Caco-2 (cell line): ENCODE measurements around the gene REEP6. TPM values are rescaled to one million over a fixed set of nuclear protein-coding genes. Genes with fewer than 3 reads are reported as not detected.
"Not testable (repeated sequence)": the region's sequence is repeated elsewhere in the genome, so short reads cannot be mapped to it uniquely, and the experiment has no call there.

Experiments
- BruUV-seq: library from RNA; stranded (reverse); fragments of 400-500 nt; replicated peaks from 2 replicates; lab custom pipeline; 2021; lab: Mats Ljungman, UMichigan
- CTCF ChIA-PET: fragments of 300-600 bp; sonication (Branson Sonifier 250); formaldehyde crosslinking; loops from one replicate; lab custom pipeline; 2022; ENCODE audit warnings: antibody characterized with exemption; lab: Charles Lee
- POLR2A ChIA-PET: fragments of 300-600 bp; sonication (Branson Sonifier 250); formaldehyde crosslinking; loops from one replicate; lab custom pipeline; 2022; ENCODE audit warnings: antibody characterized with exemption; lab: Charles Lee
- DNase-seq, 2 experiments: peaks; one replicate each; pipeline versions ENCODE4 v3.0.0 to v3.0.0-alpha.2; 2020 to 2022
- H3K27me3 ChIP-seq: replicated peaks from 2 replicates; pipeline ENCODE4 v1.6.0; 2011; ENCODE audit warnings: low read length; ENCODE audit not compliant: control insufficient read depth, insufficient read depth
- H3K36me3 ChIP-seq: 2 replicates; pipeline ENCODE4 v1.5.1; 2011; ENCODE audit warnings: low read length; ENCODE audit not compliant: control insufficient read depth, insufficient read depth
- H3K4me1 ChIP-seq: fragments of 250-450 bp; sonication (Bioruptor Pico); 2 replicates; pipeline ENCODE4 v1.5.1; 2020; ENCODE audit warnings: mild to moderate bottlenecking
- H3K4me3 ChIP-seq: 2 replicates; pipeline ENCODE4 v1.5.1; 2011; ENCODE audit warnings: low read depth, mild to moderate bottlenecking, control low read depth, low read length
- H3K9me3 ChIP-seq: fragments of 250-450 bp; sonication (Bioruptor Pico); 2 replicates; pipeline ENCODE4 v1.5.1; 2020; ENCODE audit warnings: mild to moderate bottlenecking, moderate library complexity
- H3K27ac Mint-ChIP-seq: one replicate; pipeline ENCODE4 v1.8.0; 2022; ENCODE audit warnings: mixed read lengths; ENCODE audit not compliant: unreplicated experiment
- H3K27me3 Mint-ChIP-seq: one replicate; pipeline ENCODE4 v1.8.0; 2022; ENCODE audit warnings: mixed read lengths; ENCODE audit not compliant: insufficient read depth, unreplicated experiment
- H3K36me3 Mint-ChIP-seq: one replicate; pipeline ENCODE4 v1.8.0; 2022; ENCODE audit warnings: mild to moderate bottlenecking, mixed read lengths; ENCODE audit not compliant: insufficient read depth, unreplicated experiment
- H3K4me1 Mint-ChIP-seq: one replicate; pipeline ENCODE4 v1.8.0; 2022; ENCODE audit warnings: low read depth, mixed read lengths; ENCODE audit not compliant: unreplicated experiment
- H3K4me3 Mint-ChIP-seq: one replicate; pipeline ENCODE4 v1.8.0; 2022; ENCODE audit warnings: mild to moderate bottlenecking, moderate library complexity, mixed read lengths; ENCODE audit not compliant: unreplicated experiment
- H3K9me3 Mint-ChIP-seq: one replicate; pipeline ENCODE4 v1.8.0; 2022; ENCODE audit warnings: mixed read lengths; ENCODE audit not compliant: unreplicated experiment
- intact Hi-C: fragments of 100-400 bp; cut with micrococcal nuclease; formaldehyde crosslinking; loops from one replicate; pipeline ENCODE4 v1.10.0; 2022; ENCODE audit not compliant: unreplicated experiment
- total RNA-seq: library from RNA; stranded (reverse); gene quantifications from 2 replicates; pipeline ENCODE4 v1.2.3, GENCODE V29; 2022
- TF ChIP-seq, protein P1 (sequence below), 2 experiments: fragments of 200-600 bp in 1 of 2; IDR thresholded peaks; 1 replicate in 1 of 2; 2 replicates in 1 of 2; pipeline versions ENCODE4 v1.5.1 to v1.8.0; 2011 to 2022; ENCODE audit warnings: antibody characterized with exemption in 1 of 2, control low read depth in 1 of 2, inconsistent platforms in 1 of 2, low read depth in 1 of 2, low read length in 1 of 2, mild to moderate bottlenecking in 1 of 2, moderate library complexity in 1 of 2; ENCODE audit not compliant: insufficient read depth in 1 of 2, severe bottlenecking in 1 of 2, unreplicated experiment in 1 of 2

REEP6 gene
- total RNA-seq, 1 experiment from 2014 or later: 50.2 TPM

DNA sequence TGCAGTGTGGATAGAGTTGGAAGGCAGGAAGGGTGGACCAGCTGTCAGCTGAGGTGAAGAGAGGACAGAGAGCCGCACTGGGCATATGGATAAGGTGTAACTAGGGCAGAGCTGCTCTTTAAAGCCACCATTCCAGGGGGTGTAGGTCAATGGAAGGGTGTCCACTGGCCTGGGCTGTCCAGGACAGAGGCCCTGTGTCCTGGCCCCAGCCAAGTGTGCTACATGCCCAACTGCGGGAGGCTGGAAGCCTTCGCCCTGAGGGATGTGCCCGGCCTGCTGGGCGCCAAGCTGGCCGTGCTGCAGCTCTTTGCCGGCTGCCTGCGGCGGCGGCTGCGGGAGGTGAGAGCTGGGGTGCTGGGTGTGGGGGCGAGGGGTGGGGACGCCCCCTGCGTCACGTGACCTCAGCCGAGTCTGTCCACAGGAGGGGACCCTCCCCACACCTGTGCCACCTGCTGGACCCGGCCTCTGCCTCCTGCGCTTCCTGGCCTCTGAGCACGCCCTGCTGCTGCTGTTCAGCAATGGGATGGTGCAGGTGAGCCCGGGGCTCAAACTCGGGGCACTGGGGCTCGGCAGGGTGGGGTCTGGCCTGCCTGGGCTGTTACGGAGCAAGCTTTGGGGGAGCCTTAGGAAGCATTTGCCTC lies 42.6 kb downstream of the REEP6 start:
- H3K36me3 Mint-ChIP-seq: peaks cover 5% of the 10 kb centered on the region
- ChIA-PET POLR2A (interaction anchor here (0.6 kb wide), 1 partner anchor 199 kb away, joined by 7 read pairs; no protein-coding TSS in a partner anchor), CTCF (no interaction called here)
- no peaks in the 10 kb centered on the region for H3K9me3 Mint-ChIP-seq
- no peaks in the 10 kb centered on the region for H3K27me3 Mint-ChIP-seq
- no peak overlapping the region for H3K27ac Mint-ChIP-seq
- no peak overlapping the region for H3K4me3 Mint-ChIP-seq
- H3K36me3 ChIP-seq: no peaks in the 10 kb centered on the region
- no peaks in the 10 kb centered on the region for H3K4me1 ChIP-seq
- H3K27me3 ChIP-seq: no peaks in the 10 kb centered on the region
- TF ChIP-seq, protein P1, sequence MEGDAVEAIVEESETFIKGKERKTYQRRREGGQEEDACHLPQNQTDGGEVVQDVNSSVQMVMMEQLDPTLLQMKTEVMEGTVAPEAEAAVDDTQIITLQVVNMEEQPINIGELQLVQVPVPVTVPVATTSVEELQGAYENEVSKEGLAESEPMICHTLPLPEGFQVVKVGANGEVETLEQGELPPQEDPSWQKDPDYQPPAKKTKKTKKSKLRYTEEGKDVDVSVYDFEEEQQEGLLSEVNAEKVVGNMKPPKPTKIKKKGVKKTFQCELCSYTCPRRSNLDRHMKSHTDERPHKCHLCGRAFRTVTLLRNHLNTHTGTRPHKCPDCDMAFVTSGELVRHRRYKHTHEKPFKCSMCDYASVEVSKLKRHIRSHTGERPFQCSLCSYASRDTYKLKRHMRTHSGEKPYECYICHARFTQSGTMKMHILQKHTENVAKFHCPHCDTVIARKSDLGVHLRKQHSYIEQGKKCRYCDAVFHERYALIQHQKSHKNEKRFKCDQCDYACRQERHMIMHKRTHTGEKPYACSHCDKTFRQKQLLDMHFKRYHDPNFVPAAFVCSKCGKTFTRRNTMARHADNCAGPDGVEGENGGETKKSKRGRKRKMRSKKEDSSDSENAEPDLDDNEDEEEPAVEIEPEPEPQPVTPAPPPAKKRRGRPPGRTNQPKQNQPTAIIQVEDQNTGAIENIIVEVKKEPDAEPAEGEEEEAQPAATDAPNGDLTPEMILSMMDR (IDR thresholded peaks at IDR 0.05; ENCODE audit: insufficient read depth in 1 of 2, low read depth in 1 of 2, low read length in 1 of 2, severe bottlenecking in 1 of 2, unreplicated experiment in 1 of 2): no peak
- H3K4me3 ChIP-seq: no peak overlapping the region
- no peak for DNase-seq
- no peaks in the 10 kb centered on the region for H3K9me3 ChIP-seq
- no TSS peak for BruUV-seq
- no peaks in the 10 kb centered on the region for H3K4me1 Mint-ChIP-seq
- intact Hi-C loops: no loop called here

DNA sequence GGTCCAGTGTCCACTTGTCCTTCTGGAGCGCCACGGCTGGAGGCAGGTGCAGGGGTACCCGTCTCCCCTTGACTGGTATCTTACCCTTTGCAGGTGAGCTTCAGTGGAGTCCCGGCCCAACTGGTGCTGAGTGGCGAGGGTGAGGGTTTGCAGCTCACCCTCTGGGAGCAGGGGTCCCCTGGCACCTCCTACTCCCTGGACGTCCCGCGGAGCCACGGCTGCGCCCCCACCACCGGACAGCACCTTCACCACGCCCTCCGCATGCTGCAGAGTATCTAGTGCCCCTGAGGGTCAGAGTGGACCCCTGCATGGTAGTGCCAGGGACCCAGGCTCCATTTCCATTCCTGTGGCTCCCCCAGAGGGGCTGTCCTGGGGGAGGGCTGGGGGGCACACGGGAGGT lies 44.0 kb downstream of the REEP6 start:
- peaks cover 5% of the 10 kb centered on the region for H3K36me3 Mint-ChIP-seq
- no peaks in the 10 kb centered on the region for H3K27me3 Mint-ChIP-seq
- H3K4me1 Mint-ChIP-seq: no peaks in the 10 kb centered on the region
- H3K4me3 ChIP-seq: no peak overlapping the region
- DNase-seq: no peak
- H3K4me1 ChIP-seq: no peaks in the 10 kb centered on the region
- intact Hi-C loops: no loop called here
- TF ChIP-seq, protein P1 (IDR thresholded peaks at IDR 0.05; ENCODE audit: insufficient read depth in 1 of 2, low read depth in 1 of 2, low read length in 1 of 2, severe bottlenecking in 1 of 2, unreplicated experiment in 1 of 2): no peak
- no peak overlapping the region for H3K27ac Mint-ChIP-seq
- no peak overlapping the region for H3K4me3 Mint-ChIP-seq
- H3K27me3 ChIP-seq: no peaks in the 10 kb centered on the region
- POLR2A ChIA-PET: no interaction called here
- no peaks in the 10 kb centered on the region for H3K9me3 ChIP-seq
- no peaks in the 10 kb centered on the region for H3K9me3 Mint-ChIP-seq
- BruUV-seq: no TSS peak
- CTCF ChIA-PET: interaction anchor here (0.5 kb wide), 1 partner anchor 21 kb away, joined by 5 read pairs; no protein-coding TSS in a partner anchor
- no peaks in the 10 kb centered on the region for H3K36me3 ChIP-seq

DNA sequence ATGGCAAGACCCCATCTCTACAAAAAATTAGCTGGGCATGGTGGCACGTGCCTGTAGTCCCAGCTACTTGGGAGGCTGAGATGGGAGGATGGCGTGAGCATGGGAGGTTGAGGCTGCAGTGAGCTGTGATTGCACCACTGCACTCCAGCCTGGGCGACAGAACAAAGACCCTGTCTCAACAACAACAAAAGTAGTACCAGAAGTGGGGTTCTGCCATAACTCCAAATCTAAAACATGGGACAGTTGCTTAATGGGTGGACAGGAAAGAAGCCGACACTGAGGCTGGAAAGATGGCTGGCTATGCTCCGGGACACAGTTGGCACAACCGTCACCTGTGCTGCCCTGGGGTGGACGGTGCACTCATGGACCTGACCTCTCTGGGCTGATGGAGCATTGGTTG lies 44.7 kb downstream of the REEP6 start:
- CTCF ChIA-PET: interaction anchor here (0.6 kb wide), 1 partner anchor 81 kb away, joined by 5 read pairs; no protein-coding TSS in a partner anchor
- H3K4me3 Mint-ChIP-seq, H3K27me3 Mint-ChIP-seq: not testable (repeated sequence)

More for the DNA sequence above, 44.7 kb downstream of the REEP6 start:
- H3K27me3 ChIP-seq, H3K4me1 Mint-ChIP-seq, H3K9me3 ChIP-seq, H3K4me1 ChIP-seq, DNase-seq, H3K36me3 Mint-ChIP-seq, BruUV-seq, H3K27ac Mint-ChIP-seq, H3K4me3 ChIP-seq, H3K36me3 ChIP-seq, intact Hi-C loops, H3K9me3 Mint-ChIP-seq: not testable (repeated sequence)
- POLR2A ChIA-PET: interaction anchor here (0.6 kb wide), 1 partner anchor 9 kb away, joined by 4 read pairs; no protein-coding TSS in a partner anchor
